HepG2 (cell line): ENCODE data around the gene TAMALIN. TPM values are rescaled to one million over a fixed set of nuclear protein-coding genes. Genes with fewer than 3 reads are reported as not detected.

Experiments used
- ARHGAP35 ChIP-seq: sonication (generic); formaldehyde crosslinking; IDR thresholded peaks from 2 replicates; pipeline ENCODE4 v1.9.0; 2022; ENCODE audit warnings: mild to moderate bottlenecking, inconsistent platforms, moderate library complexity, missing genetic modification reagents, borderline replicate concordance
- ARNT2 ChIP-seq: sonication (generic); formaldehyde crosslinking; IDR thresholded peaks from 2 replicates; pipeline ENCODE4 v1.8.0; 2022; ENCODE audit warnings: mild to moderate bottlenecking, low read depth, missing genetic modification reagents, moderate library complexity
- ATF2 ChIP-seq: sonication (generic); formaldehyde crosslinking; IDR thresholded peaks from 2 replicates; pipeline ENCODE4 v1.4.0; 2020; ENCODE audit warnings: missing genetic modification reagents
- DDIT3 ChIP-seq: sonication (generic); formaldehyde crosslinking; IDR thresholded peaks from 2 replicates; pipeline ENCODE4 v1.4.0; 2020; ENCODE audit warnings: mild to moderate bottlenecking, missing genetic modification reagents
- DNMT3B ChIP-seq: conservative IDR thresholded peaks from 2 replicates; pipeline ENCODE4 v1.6.1; 2016; ENCODE audit warnings: missing biosample characterization, control low read depth
- ELF1 ChIP-seq: sonication (generic); formaldehyde crosslinking; IDR thresholded peaks from 2 replicates; pipeline ENCODE4 v1.4.0; 2020; ENCODE audit warnings: missing genetic modification reagents
- FOXC1 ChIP-seq: sonication (generic); formaldehyde crosslinking; IDR thresholded peaks from 2 replicates; pipeline ENCODE4 v1.8.0; 2022; ENCODE audit warnings: mild to moderate bottlenecking, missing genetic modification reagents, borderline replicate concordance
- KDM3A ChIP-seq: IDR thresholded peaks from 2 replicates; pipeline ENCODE4 v1.6.1; 2018; ENCODE audit warnings: low read depth, missing compliant biosample characterization
- KDM5A ChIP-seq: fragments of 200-600 bp; sonication (generic); IDR thresholded peaks from 2 replicates; pipeline ENCODE4 v1.7.0; 2018; ENCODE audit warnings: antibody characterized with exemption, mild to moderate bottlenecking, low read length, borderline replicate concordance
- KMT2A ChIP-seq: sonication (generic); formaldehyde crosslinking; IDR thresholded peaks from 2 replicates; pipeline ENCODE4 v1.4.0; 2020; ENCODE audit warnings: missing genetic modification reagents
- NFE2 ChIP-seq: sonication (generic); formaldehyde crosslinking; IDR thresholded peaks from 2 replicates; pipeline ENCODE4 v1.4.0; 2020; ENCODE audit warnings: missing genetic modification reagents
- PHF5A ChIP-seq: IDR thresholded peaks from one replicate; pipeline ENCODE4 v1.6.1; 2018; ENCODE audit warnings: low read depth, missing genetic modification reagents; ENCODE audit not compliant: unreplicated experiment
- POLR2A ChIP-seq, 2 experiments: IDR thresholded peaks; 2 replicates each; pipeline ENCODE4 v1.6.1; 2011; ENCODE audit warnings: low read depth in 2 of 2, low read length in 2 of 2, mild to moderate bottlenecking in 1 of 2, moderate library complexity in 1 of 2; ENCODE audit not compliant: insufficient read depth in 1 of 2
- POLR2AphosphoS5 ChIP-seq: IDR thresholded peaks from 2 replicates; pipeline ENCODE4 v1.6.1; 2012; ENCODE audit warnings: low read depth, low read length
- PRDM10 ChIP-seq: sonication (generic); formaldehyde crosslinking; IDR thresholded peaks from 2 replicates; pipeline ENCODE4 v1.4.0; 2020; ENCODE audit warnings: low read depth, missing genetic modification reagents
- SATB2 ChIP-seq: sonication (generic); formaldehyde crosslinking; IDR thresholded peaks from 2 replicates; pipeline ENCODE4 v1.5.0; 2020; ENCODE audit warnings: missing genetic modification reagents
- SKI ChIP-seq: fragments of 450-650 bp; IDR thresholded peaks from one replicate; pipeline ENCODE4 v1.6.1; 2018; ENCODE audit warnings: mild to moderate bottlenecking; ENCODE audit not compliant: partially characterized antibody
- SMARCC2 ChIP-seq: fragments of 450-650 bp; IDR thresholded peaks from 2 replicates; pipeline ENCODE4 v1.6.1; 2017; ENCODE audit warnings: antibody characterized with exemption, mild to moderate bottlenecking
- TFAP4 ChIP-seq: sonication (generic); IDR thresholded peaks from 2 replicates; pipeline ENCODE4 v1.6.1; 2016; ENCODE audit warnings: low read depth, borderline replicate concordance
- UBTF ChIP-seq: sonication (generic); formaldehyde crosslinking; IDR thresholded peaks from 2 replicates; pipeline ENCODE4 v1.4.0; 2020; ENCODE audit warnings: mild to moderate bottlenecking, missing genetic modification reagents
- ZBTB43 ChIP-seq: sonication (generic); formaldehyde crosslinking; conservative IDR thresholded peaks from 2 replicates; pipeline ENCODE4 v1.4.0; 2020; ENCODE audit warnings: missing genetic modification reagents
- ZFP1 ChIP-seq: IDR thresholded peaks from 2 replicates; pipeline ENCODE4 v1.6.1; 2016
- ZNF607 ChIP-seq: sonication (generic); formaldehyde crosslinking; IDR thresholded peaks from 2 replicates; pipeline ENCODE4 v1.5.1; 2020; ENCODE audit warnings: missing genetic modification reagents, mild to moderate bottlenecking, borderline replicate concordance
- polyA plus RNA-seq, 8 experiments: library from polyadenylated mRNA; depleted of rRNA in 3 of 8; stranded (reverse) in 7 of 8; unstranded in 1 of 8; fragments of >200 nt; fragmentation: Illumina TruSeq in 4 of 8; extraction: Trizol in 4 of 8; gene quantifications; 2 replicates each; pipeline versions ENCODE4 v1.2.1 to v1.2.3, GENCODE V29; 2011 to 2016; ENCODE audit warnings: low read depth in 4 of 8, missing spikeins in 1 of 8, mixed read lengths in 1 of 8; ENCODE audit not compliant: insufficient read depth in 1 of 8
- total RNA-seq, 5 experiments: library from RNA; depleted of rRNA; stranded (reverse); fragments of >200 nt; fragmentation: Illumina TruSeq; extraction: Trizol; gene quantifications; 2 replicates each; pipeline ENCODE4 v1.2.3, GENCODE V29; 2016; ENCODE audit warnings: low read depth in 1 of 5

TAMALIN gene
- total and polyA plus RNA-seq, 2 of the 13 experiments (the other 11 are each of a cell fraction or from before 2014, with no cell fraction given), result 2.9 to 10.9 TPM

- TF ChIP-seq TFAP4 (no peak), KDM3A (no peak), ARNT2 (no peak), NFE2 (CRISPR knock-in tag) (no peak), SKI (no peak), POLR2AphosphoS5 (peak; percentile 41; the same call in 1 of the 2 replicates), SMARCC2 (no peak), PHF5A (CRISPR knock-in tag) (no peak), FOXC1 (CRISPR knock-in tag) (no peak), ZBTB43 (CRISPR knock-in tag) (no peak), SATB2 (CRISPR knock-in tag) (no peak), ARHGAP35 (CRISPR knock-in tag) (no peak), ZNF607 (CRISPR knock-in tag) (no peak), UBTF (CRISPR knock-in tag) (peak; percentile 13; the same call in 1 of the 2 replicates), KMT2A (CRISPR knock-in tag) (no peak), POLR2A (IDR thresholded peaks at IDR 0.05; ENCODE audit: insufficient read depth in 1 of 2, low read depth in 2 of 2, low read length in 2 of 2) (peak in 1 of 2 experiments; percentile 52; a peak in 2 of 4 replicates), DNMT3B (CRISPR knock-in tag) (no peak), DDIT3 (CRISPR knock-in tag) (no peak), ZFP1 (CRISPR knock-in tag) (no peak), ELF1 (CRISPR knock-in tag) (0 out of 2 replicates have a peak, but pooled peaks have one; percentile 35), PRDM10 (CRISPR knock-in tag) (no peak), KDM5A (no peak), ATF2 (CRISPR knock-in tag) (no peak)
Measured at GRCh38 chr12:52024845-52025230, 18.1 kb downstream of the TAMALIN start (continued).
